Stomach (tissue), 9 donors: ENCODE measurements around the gene BPIFB4. TPM values are rescaled to one million over a fixed set of nuclear protein-coding genes. Genes with fewer than 3 reads are reported as not detected.
"Not testable (repeated sequence)": the region's sequence is repeated elsewhere in the genome, so short reads cannot be mapped to it uniquely, and the experiment has no call there.

Source experiments
- DNase-seq, 2 donors: peaks; one replicate each; pipeline versions ENCODE4 v3.0.0 to v3.0.0-alpha.2; 2013 to 2019
- H3K27ac ChIP-seq, 5 donors: fragments of 200-600 bp in 4 of 5; sonication (generic) in 4 of 5; one replicate each; pipeline ENCODE4 v1.5.1; 2013 to 2019; ENCODE audit warnings: mild to moderate bottlenecking in 1 of 5, moderate library complexity in 1 of 5
- H3K27me3 ChIP-seq, 3 donors: fragments of 200-600 bp; sonication (generic); one replicate each; pipeline ENCODE4 v1.5.1; 2017 to 2019; ENCODE audit warnings: mixed run types in 1 of 3
- H3K36me3 ChIP-seq, 4 donors: fragments of 200-600 bp; sonication (generic); 1 replicate in 3 of 4; 2 replicates in 1 of 4; pipeline ENCODE4 v1.5.1; 2016 to 2019
- H3K4me1 ChIP-seq, 4 donors: fragments of 200-600 bp; sonication (generic); one replicate each; pipeline ENCODE4 v1.5.1; 2016 to 2019
- H3K4me3 ChIP-seq, 4 donors: fragments of 200-600 bp; sonication (generic) in 3 of 4; one replicate each; pipeline ENCODE4 v1.5.1; 2016 to 2019; ENCODE audit warnings: mild to moderate bottlenecking in 1 of 4
- H3K9me3 ChIP-seq, 4 donors: fragments of 200-600 bp; sonication (generic); one replicate each; pipeline ENCODE4 v1.5.1; 2016 to 2019
- EP300 ChIP-seq: sonication (generic); formaldehyde crosslinking; IDR thresholded peaks from one replicate; pipeline ENCODE4 v1.6.1; 2017; ENCODE audit warnings: antibody characterized with exemption
- POLR2A ChIP-seq, 4 donors: fragments of 450-650 bp; IDR thresholded peaks; one replicate each; pipeline ENCODE4 v1.6.1; 2016; ENCODE audit warnings: antibody characterized with exemption in 4 of 4, control low read depth in 2 of 4, mild to moderate bottlenecking in 1 of 4, moderate library complexity in 1 of 4
- POLR2AphosphoS5 ChIP-seq, 3 donors: sonication (generic); formaldehyde crosslinking; IDR thresholded peaks; one replicate each; pipeline ENCODE4 v1.6.1; 2016; ENCODE audit warnings: antibody characterized with exemption in 3 of 3
- WGBS, 5 donors: extraction: QIAGEN DNeasy Blood & Tissue Kit in 3 of 5; methylation state at CpG; one replicate each; pipeline versions ENCODE4 v1.1.5 to v1.1.7; 2013 to 2018; 5-methylcytosine and 5-hydroxymethylcytosine counted together
- intact Hi-C: fragments of 100-400 bp; cut with DNase I; formaldehyde crosslinking; loops from one replicate; pipeline ENCODE4 v1.15.1; 2023; ENCODE audit warnings: low total_unique reads
- polyA plus RNA-seq, 3 donors: library from polyadenylated mRNA; stranded (reverse); fragments of 200-250 nt; gene quantifications; one replicate each; pipeline ENCODE4 v1.2.3, GENCODE V29; 2013
- total RNA-seq, 5 donors: library from RNA; depleted of rRNA; stranded (reverse); fragments of >200 nt; gene quantifications; one replicate each; pipeline versions ENCODE4 v1.1.0 to v1.2.3, GENCODE V29; 2014 to 2016
- TF ChIP-seq, protein P1 (sequence below), 7 experiments: fragments of 450-650 bp in 4 of 7; fragments of 200-600 bp in 3 of 7; sonication (generic) in 3 of 7; IDR thresholded peaks; one replicate each; pipeline ENCODE4 v1.5.1; 2016 to 2019; ENCODE audit warnings: antibody characterized with exemption in 7 of 7, control low read depth in 2 of 7, mild to moderate bottlenecking in 1 of 7
- donor health status: healthy with polysubstance abuse.
- donor health status: Bipolar disorder and iron deficiency.
- donor health status: healthy.

Gene BPIFB4
- total and polyA plus RNA-seq, 8 donors = not detected

DNA sequence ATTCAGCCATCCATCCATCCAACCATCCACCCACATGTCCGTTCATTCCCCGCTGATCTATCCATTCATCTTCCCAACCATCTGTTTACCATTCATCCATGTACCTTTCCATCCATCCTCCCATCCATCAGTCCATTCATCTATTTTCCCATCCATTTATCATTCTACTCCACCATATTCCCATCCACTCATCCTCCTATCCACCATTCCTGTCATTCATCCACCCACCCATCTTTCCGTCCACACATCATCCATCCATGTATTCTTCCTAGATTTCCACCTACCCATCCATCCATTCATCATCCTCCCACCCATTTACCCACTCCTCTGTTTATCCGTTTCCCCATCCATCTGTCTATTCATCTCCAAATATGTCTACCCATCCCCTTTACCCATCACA, 41.2 kb upstream of the BPIFB4 start:
- no peak overlapping the region for H3K27ac ChIP-seq
- H3K9me3 ChIP-seq = peaks cover 0 to 6% (median 1%) of the 10 kb centered on the region in 4 donors
- WGBS, 5 donors = 88 to 92% (median 91%) methylated on average over 4 of the region's 4 CpGs
- H3K36me3 ChIP-seq = no peaks in the 10 kb centered on the region
- no peak overlapping the region for H3K4me3 ChIP-seq
- no peak for DNase-seq
- intact Hi-C loops = no loop called here
- H3K4me1 ChIP-seq = no peaks in the 10 kb centered on the region
- no peak for TF ChIP-seq POLR2AphosphoS5 (IDR thresholded peaks at IDR 0.05)
- TF ChIP-seq EP300 = no peak
- TF ChIP-seq, protein P1, sequence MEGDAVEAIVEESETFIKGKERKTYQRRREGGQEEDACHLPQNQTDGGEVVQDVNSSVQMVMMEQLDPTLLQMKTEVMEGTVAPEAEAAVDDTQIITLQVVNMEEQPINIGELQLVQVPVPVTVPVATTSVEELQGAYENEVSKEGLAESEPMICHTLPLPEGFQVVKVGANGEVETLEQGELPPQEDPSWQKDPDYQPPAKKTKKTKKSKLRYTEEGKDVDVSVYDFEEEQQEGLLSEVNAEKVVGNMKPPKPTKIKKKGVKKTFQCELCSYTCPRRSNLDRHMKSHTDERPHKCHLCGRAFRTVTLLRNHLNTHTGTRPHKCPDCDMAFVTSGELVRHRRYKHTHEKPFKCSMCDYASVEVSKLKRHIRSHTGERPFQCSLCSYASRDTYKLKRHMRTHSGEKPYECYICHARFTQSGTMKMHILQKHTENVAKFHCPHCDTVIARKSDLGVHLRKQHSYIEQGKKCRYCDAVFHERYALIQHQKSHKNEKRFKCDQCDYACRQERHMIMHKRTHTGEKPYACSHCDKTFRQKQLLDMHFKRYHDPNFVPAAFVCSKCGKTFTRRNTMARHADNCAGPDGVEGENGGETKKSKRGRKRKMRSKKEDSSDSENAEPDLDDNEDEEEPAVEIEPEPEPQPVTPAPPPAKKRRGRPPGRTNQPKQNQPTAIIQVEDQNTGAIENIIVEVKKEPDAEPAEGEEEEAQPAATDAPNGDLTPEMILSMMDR (IDR thresholded peaks at IDR 0.05) = no peak
- no peak for TF ChIP-seq POLR2A (IDR thresholded peaks at IDR 0.05)
- no peaks in the 10 kb centered on the region for H3K27me3 ChIP-seq

DNA sequence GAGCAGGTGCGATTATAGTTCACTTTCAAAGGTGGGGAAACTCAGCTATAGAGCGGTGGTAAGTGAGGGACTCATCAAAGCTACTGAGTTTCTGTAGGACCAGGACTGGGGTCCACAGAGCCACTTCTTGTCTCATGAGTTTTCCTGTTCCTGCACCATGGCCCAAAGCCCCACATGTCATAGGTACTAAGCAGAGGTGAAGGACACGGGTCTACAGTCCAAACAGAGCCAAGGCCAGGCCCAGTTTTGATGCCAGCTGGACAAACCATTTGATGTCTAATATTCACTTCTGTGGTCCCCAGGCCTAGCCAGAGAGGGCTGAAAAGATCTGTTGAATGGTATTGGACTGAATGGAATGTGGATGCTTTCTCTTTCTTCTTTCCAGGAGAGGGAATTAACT, 37.0 kb upstream of the BPIFB4 start:
- Histone ChIP-seq H3K9me3 (peaks cover 0 to 29% (median 20%) of the 10 kb centered on the region in 4 donors), H3K27ac (no peak overlapping the region), H3K4me1 (no peaks in the 10 kb centered on the region), H3K4me3 (no peak overlapping the region), H3K36me3 (no peaks in the 10 kb centered on the region), H3K27me3 (no peaks in the 10 kb centered on the region)
- TF ChIP-seq POLR2A (IDR thresholded peaks at IDR 0.05) = no peak
- TF ChIP-seq, protein P1 (IDR thresholded peaks at IDR 0.05) = no peak
- TF ChIP-seq POLR2AphosphoS5 (IDR thresholded peaks at IDR 0.05) = no peak
- no peak for TF ChIP-seq EP300
- WGBS, 5 donors = 84 to 94% (median 90%) methylated on average over 3 of the region's 3 CpGs
- DNase-seq = no peak
- intact Hi-C loops = no loop called here

DNA sequence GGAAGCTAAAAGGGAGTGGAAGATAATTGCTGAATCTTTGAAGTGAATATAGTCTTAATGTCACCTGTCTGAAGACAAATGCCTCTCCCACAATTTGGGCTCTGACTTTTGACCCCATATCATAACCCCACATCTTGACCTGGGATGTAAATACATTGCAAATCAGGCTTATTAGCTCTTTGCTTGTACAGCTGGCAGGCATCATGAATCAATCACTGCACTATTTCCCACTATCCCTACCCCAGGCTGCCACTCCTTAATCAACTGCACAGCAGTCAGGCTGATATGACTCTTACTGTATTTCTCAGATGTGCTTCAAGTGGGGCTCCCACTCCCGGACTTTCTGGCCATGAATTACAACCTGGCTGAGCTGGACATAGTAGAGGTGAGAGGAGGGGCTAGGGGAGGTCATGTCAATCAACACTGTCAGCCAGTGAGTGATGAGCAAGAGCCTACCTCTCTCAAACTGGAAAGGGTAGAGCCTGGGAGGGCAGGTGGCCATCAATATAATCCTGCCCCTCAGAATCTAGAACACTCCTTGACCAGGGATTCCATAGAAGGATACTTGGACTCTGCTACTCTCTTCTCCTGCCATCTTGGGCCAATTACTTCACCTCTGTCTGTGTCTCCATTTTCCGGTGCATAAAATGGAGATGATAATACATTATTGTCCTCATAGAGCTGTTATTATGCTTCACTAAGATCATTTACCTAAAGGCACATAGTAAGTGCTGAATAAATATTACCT, 36.3 kb upstream of the BPIFB4 start:
- Histone ChIP-seq H3K4me3 (no peak overlapping the region), H3K4me1 (no peaks in the 10 kb centered on the region), H3K27me3 (no peaks in the 10 kb centered on the region), H3K9me3 (peaks cover 0 to 29% (median 20%) of the 10 kb centered on the region in 4 donors), H3K36me3 (no peaks in the 10 kb centered on the region), H3K27ac (no peak overlapping the region)
- 50 to 56% (median 52%) methylated on average over 2 of the region's 2 CpGs for WGBS, 5 donors
- no peak for TF ChIP-seq EP300
- no peak for DNase-seq
- intact Hi-C loops = no loop called here

DNA sequence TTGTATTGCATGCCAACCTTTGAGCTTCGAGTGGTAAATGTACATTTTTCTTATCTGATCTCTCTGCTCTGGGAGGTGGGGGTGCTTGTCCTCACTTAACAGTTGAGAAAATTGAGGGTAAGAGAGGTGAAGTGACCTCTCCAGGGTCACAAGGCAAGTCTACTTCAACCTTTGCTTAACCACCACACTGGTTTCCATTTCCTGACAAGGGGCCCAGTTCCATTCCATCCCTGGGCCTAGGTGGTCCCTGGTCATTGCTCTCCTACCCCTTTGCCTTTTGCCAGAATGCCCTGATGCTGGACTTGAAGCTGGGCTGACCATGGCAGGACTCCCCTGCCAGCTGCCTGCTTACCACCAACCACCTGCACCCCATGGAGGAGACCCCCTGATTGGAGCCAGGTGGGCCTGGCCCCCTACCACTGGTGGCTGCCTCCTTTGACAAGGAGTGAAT, 35.7 kb upstream of the BPIFB4 start:
- no peak for TF ChIP-seq EP300
- Histone ChIP-seq H3K27ac (no peak overlapping the region), H3K4me3 (no peak overlapping the region), H3K27me3 (no peaks in the 10 kb centered on the region), H3K9me3 (peaks cover 0 to 29% (median 20%) of the 10 kb centered on the region in 4 donors), H3K36me3 (no peaks in the 10 kb centered on the region), H3K4me1 (no peaks in the 10 kb centered on the region)
- DNase-seq = no peak
- 16 to 41% (median 20%) methylated on average over 1 of the region's 1 CpG for WGBS, 5 donors
- intact Hi-C loops = no loop called here

DNA sequence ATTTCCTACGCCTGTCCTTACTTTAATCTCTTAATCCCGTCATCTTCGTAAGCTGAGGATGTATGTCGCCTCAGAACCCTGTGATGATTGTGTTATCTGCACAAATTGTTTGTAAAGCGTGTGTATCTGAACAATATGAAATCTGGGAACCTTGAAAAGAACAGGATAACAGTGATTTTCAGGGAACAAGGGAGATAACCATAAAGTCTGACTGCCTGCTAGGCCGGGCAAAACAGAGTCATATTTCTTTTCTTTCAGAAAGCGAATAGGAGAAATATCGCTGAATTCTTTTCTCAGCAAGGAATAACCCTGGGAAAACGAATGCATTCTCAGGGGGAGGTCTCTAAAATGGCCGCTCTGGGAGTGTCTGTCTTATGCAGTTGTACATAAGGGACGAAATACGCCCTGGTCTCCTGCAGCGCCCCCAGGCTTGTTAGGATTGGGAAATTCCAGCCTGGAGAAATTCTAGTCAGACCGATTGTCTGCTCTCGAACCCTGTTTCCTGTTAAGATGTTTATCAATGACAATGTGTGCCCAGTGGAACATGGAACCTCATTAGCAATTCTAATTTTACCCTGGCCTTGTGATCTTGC, 34.2 kb upstream of the BPIFB4 start:
- H3K4me1 ChIP-seq, H3K27ac ChIP-seq, DNase-seq, intact Hi-C loops, H3K36me3 ChIP-seq, H3K27me3 ChIP-seq, H3K4me3 ChIP-seq: not testable (repeated sequence)
- H3K9me3 ChIP-seq = peaks cover 0 to 29% (median 20%) of the 10 kb centered on the region in 4 donors
- WGBS, 5 donors = 76 to 87% (median 85%) methylated on average over 15 of the region's 15 CpGs

DNA sequence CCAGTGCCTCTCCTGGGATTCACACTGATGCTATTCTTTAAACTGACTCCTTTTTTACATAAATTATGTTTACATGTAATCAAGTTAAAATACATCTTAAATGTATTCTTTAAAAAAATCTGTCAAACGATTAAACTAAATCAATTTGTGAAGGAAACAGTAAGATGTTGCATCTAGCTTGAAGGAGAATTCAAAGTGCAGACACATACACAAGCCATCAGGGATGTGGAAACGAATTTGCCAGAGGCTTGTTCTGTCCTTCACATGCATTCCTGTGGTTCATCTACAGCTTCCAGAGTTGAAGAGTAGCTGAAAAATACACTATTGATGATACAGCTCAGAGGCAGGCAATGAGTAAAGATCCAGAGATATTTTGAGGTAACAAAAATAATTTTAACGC, 33.0 kb upstream of the BPIFB4 start:
- intact Hi-C loops = no loop called here
- Histone ChIP-seq H3K4me3 (no peak overlapping the region), H3K27me3 (no peaks in the 10 kb centered on the region), H3K9me3 (peaks cover 0 to 29% (median 20%) of the 10 kb centered on the region in 4 donors), H3K27ac (no peak overlapping the region), H3K4me1 (no peaks in the 10 kb centered on the region), H3K36me3 (no peaks in the 10 kb centered on the region)
- 65 to 83% (median 76%) methylated on average over 3 of the region's 3 CpGs for WGBS, 5 donors
- TF ChIP-seq, protein P1 (IDR thresholded peaks at IDR 0.05) = no peak
- TF ChIP-seq POLR2AphosphoS5 (IDR thresholded peaks at IDR 0.05) (no peak), POLR2A (IDR thresholded peaks at IDR 0.05) (no peak), EP300 (no peak)
- DNase-seq = no peak
